A549 treated with dexamethasone at 1 μM for 4 hours (cell line): ENCODE results near the gene TBC1D30. TPM values are rescaled to one million over a fixed set of nuclear protein-coding genes. Genes with fewer than 3 reads are reported as not detected.

ENCODE experiments used
- total RNA-seq: library from RNA; stranded (reverse); fragments of 200-300 nt; extraction: Qiagen RNA extraction; gene quantifications from 5 replicates; pipeline ENCODE4 v1.2.3, GENCODE V29; 2022

Gene TBC1D30, protein sequence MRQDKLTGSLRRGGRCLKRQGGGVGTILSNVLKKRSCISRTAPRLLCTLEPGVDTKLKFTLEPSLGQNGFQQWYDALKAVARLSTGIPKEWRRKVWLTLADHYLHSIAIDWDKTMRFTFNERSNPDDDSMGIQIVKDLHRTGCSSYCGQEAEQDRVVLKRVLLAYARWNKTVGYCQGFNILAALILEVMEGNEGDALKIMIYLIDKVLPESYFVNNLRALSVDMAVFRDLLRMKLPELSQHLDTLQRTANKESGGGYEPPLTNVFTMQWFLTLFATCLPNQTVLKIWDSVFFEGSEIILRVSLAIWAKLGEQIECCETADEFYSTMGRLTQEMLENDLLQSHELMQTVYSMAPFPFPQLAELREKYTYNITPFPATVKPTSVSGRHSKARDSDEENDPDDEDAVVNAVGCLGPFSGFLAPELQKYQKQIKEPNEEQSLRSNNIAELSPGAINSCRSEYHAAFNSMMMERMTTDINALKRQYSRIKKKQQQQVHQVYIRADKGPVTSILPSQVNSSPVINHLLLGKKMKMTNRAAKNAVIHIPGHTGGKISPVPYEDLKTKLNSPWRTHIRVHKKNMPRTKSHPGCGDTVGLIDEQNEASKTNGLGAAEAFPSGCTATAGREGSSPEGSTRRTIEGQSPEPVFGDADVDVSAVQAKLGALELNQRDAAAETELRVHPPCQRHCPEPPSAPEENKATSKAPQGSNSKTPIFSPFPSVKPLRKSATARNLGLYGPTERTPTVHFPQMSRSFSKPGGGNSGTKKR
- total RNA-seq = 1.4 to 1.8 TPM (median 1.6 TPM) in 5 replicates

DNA sequence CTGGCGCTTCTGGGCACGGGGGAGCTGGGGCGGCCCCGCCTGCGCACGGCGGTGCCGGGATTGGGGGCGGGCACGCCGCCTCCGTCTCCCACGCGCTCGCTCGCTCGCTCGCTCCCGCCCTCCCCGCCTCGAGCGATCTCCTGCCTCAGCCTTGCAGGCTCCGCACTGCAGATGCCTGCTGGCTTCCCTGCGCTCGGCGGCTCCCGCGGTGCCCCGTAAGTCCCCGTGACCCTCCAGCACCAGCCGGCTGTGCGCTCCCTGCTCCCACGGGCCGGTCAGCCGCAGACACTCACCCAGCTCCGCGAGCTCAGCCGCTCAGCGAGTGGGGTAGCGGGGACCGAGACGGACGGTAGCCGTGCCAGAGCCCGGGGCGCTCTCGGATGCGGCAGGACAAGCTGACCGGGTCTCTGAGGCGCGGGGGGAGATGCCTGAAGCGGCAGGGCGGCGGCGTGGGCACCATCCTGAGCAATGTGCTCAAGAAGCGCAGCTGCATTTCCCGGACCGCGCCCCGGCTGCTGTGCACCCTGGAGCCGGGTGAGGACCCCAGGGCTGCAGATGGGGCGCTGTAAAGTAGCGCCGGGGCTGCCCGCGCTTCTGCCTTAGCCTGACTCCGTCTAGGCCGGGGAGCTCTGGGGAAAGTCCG, at the start of gene TBC1D30:
Gene TBC1D30, plus strand, starts transcription at position 148 of the 643 bp plus-strand sequence. Its CDS starts 233 bp downstream, at position 381.

Other genes starting within 250 kb of the TBC1D30 start
- 18.3 to 26.0 TPM (median 23.5 TPM) in 5 replicates for gene RASSF3, start 214.2 kb upstream of the TBC1D30 start, total RNA-seq
- 45.8 to 63.0 TPM (median 58.2 TPM) in 5 replicates for gene GNS, start 65.2 kb upstream of the TBC1D30 start, total RNA-seq